ENCODE results near the gene AKAP7. TPM values are rescaled to one million over a fixed set of nuclear protein-coding genes. Genes with fewer than 3 reads are reported as not detected.

AKAP7 gene
- total RNA-seq, 1 donor from 2014 or later: 4.5 TPM

GRCh38 chr6:131163886-131164285 lies 28.6 kb downstream of the AKAP7 start:
- TF ChIP-seq, protein P1, sequence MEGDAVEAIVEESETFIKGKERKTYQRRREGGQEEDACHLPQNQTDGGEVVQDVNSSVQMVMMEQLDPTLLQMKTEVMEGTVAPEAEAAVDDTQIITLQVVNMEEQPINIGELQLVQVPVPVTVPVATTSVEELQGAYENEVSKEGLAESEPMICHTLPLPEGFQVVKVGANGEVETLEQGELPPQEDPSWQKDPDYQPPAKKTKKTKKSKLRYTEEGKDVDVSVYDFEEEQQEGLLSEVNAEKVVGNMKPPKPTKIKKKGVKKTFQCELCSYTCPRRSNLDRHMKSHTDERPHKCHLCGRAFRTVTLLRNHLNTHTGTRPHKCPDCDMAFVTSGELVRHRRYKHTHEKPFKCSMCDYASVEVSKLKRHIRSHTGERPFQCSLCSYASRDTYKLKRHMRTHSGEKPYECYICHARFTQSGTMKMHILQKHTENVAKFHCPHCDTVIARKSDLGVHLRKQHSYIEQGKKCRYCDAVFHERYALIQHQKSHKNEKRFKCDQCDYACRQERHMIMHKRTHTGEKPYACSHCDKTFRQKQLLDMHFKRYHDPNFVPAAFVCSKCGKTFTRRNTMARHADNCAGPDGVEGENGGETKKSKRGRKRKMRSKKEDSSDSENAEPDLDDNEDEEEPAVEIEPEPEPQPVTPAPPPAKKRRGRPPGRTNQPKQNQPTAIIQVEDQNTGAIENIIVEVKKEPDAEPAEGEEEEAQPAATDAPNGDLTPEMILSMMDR (IDR thresholded peaks at IDR 0.05): no peak
- DNase-seq (ENCODE audit: extremely low spot score, unreplicated experiment): no peak
- peaks cover 10% of the 10 kb centered on the region for H3K36me3 Mint-ChIP-seq (ENCODE audit: unreplicated experiment)
- H3K27ac Mint-ChIP-seq (ENCODE audit: unreplicated experiment): no peak overlapping the region
- no peak overlapping the region for H3K4me3 Mint-ChIP-seq (ENCODE audit: unreplicated experiment)
- peaks cover 16% of the 10 kb centered on the region for H3K4me1 Mint-ChIP-seq (ENCODE audit: unreplicated experiment)
- H3K27me3 Mint-ChIP-seq (ENCODE audit: unreplicated experiment): no peaks in the 10 kb centered on the region
- no peaks in the 10 kb centered on the region for H3K9me3 Mint-ChIP-seq (ENCODE audit: unreplicated experiment)

DNA sequence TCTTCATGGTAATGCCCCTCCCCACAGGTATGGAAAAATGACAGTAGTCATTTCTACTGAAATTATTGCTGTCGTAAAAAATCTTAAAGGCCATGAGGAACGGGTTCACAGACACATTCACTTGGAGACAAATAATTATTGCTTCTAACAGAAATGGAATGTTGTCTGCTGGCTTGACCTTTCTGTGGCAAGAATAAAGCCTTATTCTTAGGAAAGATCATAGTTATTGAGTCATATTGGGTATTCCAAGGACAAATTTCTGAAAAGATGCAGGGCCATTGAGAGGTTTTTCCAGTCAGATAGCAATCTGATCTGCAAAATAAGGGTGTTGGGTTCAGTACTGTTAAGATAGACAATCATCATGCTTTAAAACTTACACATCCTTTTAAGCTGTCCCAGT lies 29.2 kb downstream of the AKAP7 start:
- no peaks in the 10 kb centered on the region for H3K27me3 Mint-ChIP-seq (ENCODE audit: unreplicated experiment)
- TF ChIP-seq, protein P1 (IDR thresholded peaks at IDR 0.05): no peak
- no peak overlapping the region for H3K4me3 Mint-ChIP-seq (ENCODE audit: unreplicated experiment)
- H3K9me3 Mint-ChIP-seq (ENCODE audit: unreplicated experiment): no peaks in the 10 kb centered on the region
- H3K36me3 Mint-ChIP-seq (ENCODE audit: unreplicated experiment): peaks cover 10% of the 10 kb centered on the region
- DNase-seq (ENCODE audit: extremely low spot score, unreplicated experiment): no peak
- no peak overlapping the region for H3K27ac Mint-ChIP-seq (ENCODE audit: unreplicated experiment)
- peaks cover 13% of the 10 kb centered on the region for H3K4me1 Mint-ChIP-seq (ENCODE audit: unreplicated experiment)

- H3K27me3 Mint-ChIP-seq (ENCODE audit: unreplicated experiment): no peaks in the 10 kb centered on the region
- H3K9me3 Mint-ChIP-seq (ENCODE audit: unreplicated experiment): no peaks in the 10 kb centered on the region
- no peak for DNase-seq (ENCODE audit: extremely low spot score, unreplicated experiment)
- no peak overlapping the region for H3K27ac Mint-ChIP-seq (ENCODE audit: unreplicated experiment)
- peaks cover 7% of the 10 kb centered on the region for H3K36me3 Mint-ChIP-seq (ENCODE audit: unreplicated experiment)
- TF ChIP-seq, protein P1 (IDR thresholded peaks at IDR 0.05): peak; percentile 54
- H3K4me3 Mint-ChIP-seq (ENCODE audit: unreplicated experiment): no peak overlapping the region
- peaks cover 10% of the 10 kb centered on the region for H3K4me1 Mint-ChIP-seq (ENCODE audit: unreplicated experiment)
These were observed 32.5 kb downstream of the AKAP7 start for GRCh38 chr6:131167773-131168172.

GRCh38 chr6:131169613-131170012 lies 34.3 kb downstream of the AKAP7 start:
- H3K36me3 Mint-ChIP-seq (ENCODE audit: unreplicated experiment): peaks cover 7% of the 10 kb centered on the region
- H3K27me3 Mint-ChIP-seq (ENCODE audit: unreplicated experiment): no peaks in the 10 kb centered on the region
- DNase-seq (ENCODE audit: extremely low spot score, unreplicated experiment): no peak
- TF ChIP-seq, protein P1 (IDR thresholded peaks at IDR 0.05): no peak
- no peaks in the 10 kb centered on the region for H3K9me3 Mint-ChIP-seq (ENCODE audit: unreplicated experiment)
- peaks cover 12% of the 10 kb centered on the region for H3K4me1 Mint-ChIP-seq (ENCODE audit: unreplicated experiment)
- H3K4me3 Mint-ChIP-seq (ENCODE audit: unreplicated experiment): no peak overlapping the region
- H3K27ac Mint-ChIP-seq (ENCODE audit: unreplicated experiment): no peak overlapping the region

GRCh38 chr6:131172222-131172621 lies 37.0 kb downstream of the AKAP7 start:
- peaks cover 20% of the 10 kb centered on the region for H3K4me1 Mint-ChIP-seq (ENCODE audit: unreplicated experiment)
- no peak for DNase-seq (ENCODE audit: extremely low spot score, unreplicated experiment)

More at GRCh38 chr6:131172222-131172621, 37.0 kb downstream of the AKAP7 start:
- H3K27me3 Mint-ChIP-seq (ENCODE audit: unreplicated experiment): no peaks in the 10 kb centered on the region
- no peak overlapping the region for H3K27ac Mint-ChIP-seq (ENCODE audit: unreplicated experiment)
- H3K36me3 Mint-ChIP-seq (ENCODE audit: unreplicated experiment): peaks cover 4% of the 10 kb centered on the region
- no peaks in the 10 kb centered on the region for H3K9me3 Mint-ChIP-seq (ENCODE audit: unreplicated experiment)
- TF ChIP-seq, protein P1 (IDR thresholded peaks at IDR 0.05): no peak
- no peak overlapping the region for H3K4me3 Mint-ChIP-seq (ENCODE audit: unreplicated experiment)
